ENCODE data around the gene ZSCAN5A. TPM values are rescaled to one million over a fixed set of nuclear protein-coding genes. Genes with fewer than 3 reads are reported as not detected.
"Not testable (repeated sequence)": the region's sequence is repeated elsewhere in the genome, so short reads cannot be mapped to it uniquely, and the experiment has no call there.

ZSCAN5A gene
- polyA plus RNA-seq, 3 donors, result 10.2 to 14.1 (median 12.0) TPM

DNA sequence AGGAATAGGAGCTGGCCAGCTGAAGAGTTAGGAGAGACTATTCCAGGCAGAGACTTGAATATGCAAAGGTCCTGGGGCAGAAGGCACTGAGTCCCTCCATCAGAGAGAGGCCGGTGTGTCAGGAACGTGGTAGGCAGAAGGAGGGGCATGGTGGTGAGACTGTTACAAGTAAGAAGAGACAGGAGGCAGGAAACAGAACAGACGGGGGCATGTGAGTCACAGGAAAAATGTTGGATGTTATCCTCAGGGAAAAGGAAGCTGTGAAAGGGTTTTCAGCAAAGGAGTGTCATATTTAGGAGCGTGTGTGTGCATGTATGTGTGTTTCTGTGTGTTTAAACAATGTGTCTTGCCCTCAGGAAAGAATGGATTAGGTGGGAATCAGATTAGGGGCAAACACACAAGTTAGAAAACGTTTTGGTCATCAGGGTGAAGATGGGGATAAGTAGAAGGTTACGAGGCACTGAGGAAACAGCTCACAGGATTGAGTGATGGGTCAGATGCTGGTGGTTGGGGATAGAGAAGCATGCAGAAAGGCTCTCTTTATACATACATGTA lies 41.0 kb downstream of the ZSCAN5A start:
- no peak for DNase-seq (ENCODE audit: low read depth in 3 of 3, low spot score in 2 of 3)

DNA sequence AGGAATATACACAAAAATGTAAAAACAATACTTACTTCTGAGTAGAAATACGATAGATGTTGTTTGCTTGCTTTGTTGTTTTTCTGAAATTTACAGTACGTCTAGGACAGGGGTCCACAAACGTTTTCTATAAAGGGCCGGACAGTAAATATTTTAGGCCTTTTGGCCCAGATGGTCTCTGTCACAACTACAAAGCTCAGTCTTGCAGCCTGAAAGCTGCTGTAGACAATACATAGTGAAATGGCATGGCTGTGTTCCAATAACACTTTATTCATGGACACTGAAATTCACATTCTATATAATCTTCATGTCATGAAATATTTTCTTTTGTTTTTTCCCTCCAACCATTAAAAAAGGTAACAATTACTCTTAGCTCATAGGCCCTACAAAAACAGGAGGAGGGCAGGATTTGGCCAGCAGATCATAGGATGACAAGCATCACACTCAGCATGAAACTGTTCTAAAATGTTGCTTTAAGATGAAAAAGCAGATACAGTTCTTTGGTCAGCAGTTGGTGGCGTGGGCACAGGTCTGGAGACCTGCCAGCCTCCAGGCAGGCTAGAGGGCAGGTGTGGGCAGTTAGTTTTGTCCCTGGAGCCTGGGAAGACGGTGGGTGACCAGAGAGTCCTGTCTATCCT lies 42.4 kb downstream of the ZSCAN5A start, which contains the start of gene EDDM13:
Gene EDDM13, plus strand, starts transcription at position 588 of the 638 bp plus-strand sequence. CDS start 87 bp downstream, outside the sequence.
- no peak for DNase-seq (ENCODE audit: low read depth in 3 of 3, low spot score in 2 of 3)

DNA sequence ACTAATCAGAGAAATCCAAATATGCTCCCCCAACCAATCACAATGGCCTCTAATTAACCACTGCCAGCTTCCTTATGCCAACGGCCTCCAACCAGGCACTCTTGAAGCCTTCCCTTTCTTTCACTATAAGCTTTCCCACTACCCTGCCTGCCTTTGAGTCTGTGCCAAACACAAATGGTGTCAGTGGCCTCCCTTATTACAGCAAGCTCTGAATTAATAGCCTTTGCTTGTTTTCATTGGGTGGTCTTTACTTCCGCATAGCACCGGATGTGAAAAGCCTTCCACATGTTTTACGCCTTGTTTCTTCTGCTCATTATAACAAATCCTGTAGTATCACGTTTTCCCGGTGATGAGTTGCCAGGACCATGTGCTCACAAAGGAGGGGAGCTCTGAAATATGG lies 43.5 kb downstream of the ZSCAN5A start:
- DNase-seq (ENCODE audit: low read depth in 3 of 3, low spot score in 2 of 3), result no peak

DNA sequence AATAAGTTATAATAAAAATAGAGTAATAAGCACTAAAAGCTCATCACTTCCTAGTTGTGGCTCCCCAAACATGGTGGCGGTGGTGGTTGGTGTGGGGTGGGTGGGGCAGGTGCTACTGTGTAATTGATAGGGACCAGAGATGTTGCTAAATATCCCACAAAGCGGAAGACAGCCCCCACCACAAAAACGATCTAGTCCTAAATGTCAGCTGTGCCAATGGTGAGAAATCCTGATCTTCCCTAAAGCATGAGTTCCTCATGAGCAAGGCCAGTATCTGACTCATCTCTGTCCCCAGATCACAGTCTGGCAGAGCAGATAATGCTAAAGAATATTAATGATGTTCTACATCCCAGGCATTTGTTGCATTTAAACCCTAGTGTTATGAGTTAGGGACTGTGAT lies 44.0 kb downstream of the ZSCAN5A start:
- no peak for DNase-seq (ENCODE audit: low read depth in 3 of 3, low spot score in 2 of 3)

DNA sequence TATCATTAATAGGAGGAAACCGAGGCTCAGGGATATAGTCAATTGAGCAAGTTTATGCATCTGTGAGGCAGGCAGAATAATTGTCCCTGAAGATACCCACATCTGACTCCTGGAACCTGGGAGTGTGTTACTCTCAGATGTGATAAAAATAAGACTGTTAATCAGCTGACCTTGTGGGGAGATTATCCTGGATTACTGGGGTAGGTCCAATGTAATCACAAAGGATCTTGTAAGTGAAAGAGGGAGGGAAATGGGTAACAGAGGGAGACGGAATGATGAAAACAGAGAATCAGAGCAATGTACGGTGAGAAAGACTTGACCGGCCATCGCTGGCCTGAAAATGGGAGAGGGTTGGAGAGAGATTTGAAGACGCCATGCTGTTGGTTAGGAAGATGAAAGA lies 45.3 kb downstream of the ZSCAN5A start:
- DNase-seq (ENCODE audit: low read depth in 3 of 3, low spot score in 2 of 3), result no peak

DNA sequence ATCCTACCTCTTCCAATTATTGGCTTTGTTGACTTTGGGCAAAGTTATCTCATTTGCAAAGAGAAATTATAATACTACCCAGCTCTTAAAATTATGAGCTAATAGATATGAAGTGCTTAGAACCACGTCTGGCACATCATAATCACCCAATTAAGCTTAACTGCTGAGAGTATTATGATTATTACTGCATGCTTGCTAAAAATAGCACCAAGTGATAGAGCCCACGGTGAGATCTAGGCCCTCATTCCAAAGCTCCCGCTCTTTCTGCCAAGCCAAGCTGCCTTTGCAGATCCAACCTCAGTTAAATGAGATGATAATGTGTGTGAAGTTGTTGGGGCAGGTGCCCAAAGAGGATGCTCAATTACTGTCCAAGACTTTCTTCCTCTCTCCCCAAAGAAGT lies 48.6 kb downstream of the ZSCAN5A start:
- DNase-seq (ENCODE audit: low read depth in 3 of 3, low spot score in 2 of 3), result no peak

DNA sequence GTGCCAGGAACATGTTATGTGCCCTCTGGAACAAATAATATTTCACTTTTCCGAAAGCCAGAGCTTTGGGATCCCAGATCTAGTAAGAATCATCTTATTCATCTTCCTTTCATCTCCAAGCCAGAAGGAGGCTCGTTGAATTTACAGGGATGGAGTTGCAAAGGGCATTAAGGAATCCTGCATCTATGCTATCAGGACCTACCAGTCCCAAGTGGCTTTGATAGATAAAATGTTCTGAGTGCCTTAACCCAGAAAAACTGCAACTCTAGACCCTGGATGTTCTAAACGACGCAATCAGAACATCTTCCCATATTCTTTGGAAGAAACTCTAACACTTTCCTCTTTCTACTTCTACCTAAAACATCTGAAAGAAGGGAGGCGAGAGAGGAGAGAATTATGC lies 51.3 kb downstream of the ZSCAN5A start:
- no peak for DNase-seq (ENCODE audit: low read depth in 3 of 3, low spot score in 2 of 3)

DNA sequence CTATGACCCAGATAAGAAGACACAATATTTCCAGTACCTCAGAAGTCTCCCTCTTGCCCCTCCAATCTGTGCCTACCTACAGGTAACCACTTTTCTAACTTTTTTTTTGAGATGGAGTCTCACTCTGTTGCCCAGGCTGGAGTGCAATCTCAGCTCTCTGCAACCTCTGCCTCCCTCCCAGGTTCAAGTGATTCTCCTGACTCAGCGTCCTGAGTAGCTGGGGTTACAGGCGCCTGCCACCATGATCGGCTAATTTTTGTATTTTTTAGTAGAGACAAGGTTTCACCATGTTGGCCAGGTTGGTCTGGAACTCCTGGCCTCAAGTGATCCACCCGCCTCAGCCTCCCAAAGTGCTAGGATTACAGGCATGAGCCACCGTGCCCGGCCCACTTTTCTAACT lies 52.7 kb downstream of the ZSCAN5A start:
- DNase-seq (ENCODE audit: low read depth in 3 of 3, low spot score in 2 of 3), result not testable (repeated sequence)

DNA sequence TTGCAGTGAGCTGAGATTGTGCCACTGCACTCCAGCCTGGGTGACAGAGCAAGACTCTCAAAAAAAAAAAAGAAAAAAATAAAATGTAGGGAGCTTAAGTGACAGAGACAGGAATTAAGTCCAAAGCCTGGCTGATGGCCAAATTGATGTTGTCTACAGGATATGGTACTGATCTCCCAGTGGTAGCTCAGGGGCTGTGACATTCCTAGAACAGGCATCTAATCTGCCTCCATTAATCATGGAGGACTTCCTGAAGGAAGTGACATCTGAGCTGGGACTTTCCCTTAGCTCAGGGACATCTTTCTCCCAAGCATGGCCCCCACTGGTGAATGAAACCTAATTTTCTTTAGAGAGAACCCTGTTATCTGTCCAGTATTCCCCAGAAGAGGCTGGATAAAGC lies 53.5 kb downstream of the ZSCAN5A start:
- no peak for DNase-seq (ENCODE audit: low read depth in 3 of 3, low spot score in 2 of 3)

DNA sequence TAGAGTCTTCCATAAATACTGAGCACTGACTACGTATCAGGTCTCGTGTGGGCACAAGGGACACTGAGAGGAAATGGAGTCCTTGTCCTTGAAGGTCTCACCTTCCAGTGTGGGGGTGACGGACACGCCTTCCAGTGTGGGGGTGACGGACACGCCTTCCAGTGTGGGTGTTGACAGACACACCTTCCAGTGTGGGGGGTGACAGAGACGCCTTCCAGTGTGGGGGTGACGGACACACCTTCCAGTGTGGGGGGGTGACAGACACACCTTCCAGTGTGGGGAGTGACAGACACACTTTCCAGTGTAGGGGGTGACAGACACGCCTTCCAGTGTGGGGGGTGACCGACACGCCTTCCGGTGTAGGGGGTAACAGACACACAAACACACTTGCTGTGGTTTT lies 56.4 kb downstream of the ZSCAN5A start:
- no peak for DNase-seq (ENCODE audit: low read depth in 3 of 3, low spot score in 2 of 3)

DNA sequence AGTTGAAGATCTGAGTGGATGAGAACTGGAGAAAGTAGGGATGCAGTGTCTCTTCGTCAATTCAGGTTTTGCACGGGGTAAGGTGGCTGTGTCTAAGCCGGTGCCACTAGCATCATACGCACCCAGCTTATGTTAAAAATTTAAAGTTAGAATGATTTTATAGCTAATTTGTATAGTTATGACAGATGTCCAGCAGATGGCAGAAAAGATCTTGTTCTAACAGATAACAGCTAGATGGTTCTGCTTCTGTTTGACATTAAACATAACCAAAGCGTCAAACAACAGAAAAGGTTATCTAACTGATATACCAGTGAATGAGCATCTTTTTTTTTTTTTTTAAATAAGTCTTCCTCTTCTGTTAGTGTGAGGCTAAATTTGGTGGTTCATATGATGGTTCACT lies 60.9 kb downstream of the ZSCAN5A start:
- DNase-seq (ENCODE audit: low read depth in 3 of 3, low spot score in 2 of 3), result peak in 2 of 3 donors; percentile 33 to 41

DNA sequence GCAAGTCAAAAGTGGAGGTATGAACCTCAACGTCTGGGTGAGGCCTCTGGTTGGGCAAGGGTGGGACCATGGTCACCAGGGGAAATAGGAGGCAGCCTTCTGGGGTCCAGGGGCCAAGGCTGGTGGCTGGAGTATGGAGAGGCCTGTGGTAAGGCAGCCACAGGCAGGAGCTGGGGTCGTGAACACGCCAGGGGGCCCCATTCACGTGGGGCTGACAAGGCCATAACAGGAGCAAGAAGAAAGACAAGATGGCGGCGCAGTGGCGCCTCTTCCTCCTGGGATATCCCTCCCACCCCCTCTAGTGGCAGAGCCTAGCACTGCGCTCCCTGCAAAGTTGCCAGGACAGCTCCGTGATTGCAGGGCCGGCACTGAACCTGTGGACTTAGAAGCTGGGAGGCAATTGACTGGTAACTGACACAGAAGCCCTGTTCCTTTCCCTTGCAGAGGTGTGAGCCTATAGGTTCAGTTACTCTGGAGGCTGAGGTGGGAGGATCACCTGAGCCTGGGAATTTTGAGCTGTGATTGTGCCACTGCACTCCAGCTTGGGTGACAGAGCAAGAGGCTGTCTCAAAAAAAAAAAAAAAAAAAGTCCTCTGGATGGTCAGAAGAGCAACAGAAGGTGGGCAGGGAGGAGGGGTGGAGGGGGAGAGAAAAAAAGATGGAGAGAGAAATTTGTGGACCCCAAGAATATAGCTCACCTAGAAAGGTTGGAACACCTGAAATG lies 61.8 kb downstream of the ZSCAN5A start:
- DNase-seq (ENCODE audit: low read depth in 3 of 3, low spot score in 2 of 3), result peak in 1 of 3 donors; percentile 47

DNA sequence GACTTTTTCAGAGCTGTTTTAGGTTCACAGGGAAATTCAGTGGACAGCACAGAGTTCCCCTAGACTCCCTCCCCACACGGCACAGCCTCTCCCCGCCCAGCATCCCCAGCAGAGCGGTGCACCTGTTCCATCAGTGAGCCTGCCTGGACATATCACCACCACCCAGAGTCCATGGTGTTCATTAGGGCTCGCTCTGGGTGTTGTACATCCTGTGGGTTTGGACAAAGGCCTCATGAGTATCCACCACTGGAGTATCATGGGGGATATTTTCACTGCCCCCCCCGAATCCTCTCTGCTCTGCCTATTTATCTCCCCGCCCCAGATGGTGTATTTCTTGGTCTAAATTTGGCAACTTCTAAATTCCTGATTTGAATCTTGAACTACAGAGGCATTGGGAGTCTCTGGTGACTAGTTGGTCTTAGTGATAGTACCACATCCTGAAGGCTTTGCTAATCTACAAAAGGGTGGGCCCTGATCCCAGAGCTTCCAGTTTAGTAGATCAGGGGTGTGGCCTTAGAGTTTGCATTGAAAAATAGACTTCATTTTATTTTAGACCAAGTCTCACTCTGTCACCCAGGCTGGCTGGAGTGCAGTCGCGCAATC lies 65.8 kb downstream of the ZSCAN5A start:
- DNase-seq (ENCODE audit: low read depth in 3 of 3, low spot score in 2 of 3), result not testable (repeated sequence)

DNA sequence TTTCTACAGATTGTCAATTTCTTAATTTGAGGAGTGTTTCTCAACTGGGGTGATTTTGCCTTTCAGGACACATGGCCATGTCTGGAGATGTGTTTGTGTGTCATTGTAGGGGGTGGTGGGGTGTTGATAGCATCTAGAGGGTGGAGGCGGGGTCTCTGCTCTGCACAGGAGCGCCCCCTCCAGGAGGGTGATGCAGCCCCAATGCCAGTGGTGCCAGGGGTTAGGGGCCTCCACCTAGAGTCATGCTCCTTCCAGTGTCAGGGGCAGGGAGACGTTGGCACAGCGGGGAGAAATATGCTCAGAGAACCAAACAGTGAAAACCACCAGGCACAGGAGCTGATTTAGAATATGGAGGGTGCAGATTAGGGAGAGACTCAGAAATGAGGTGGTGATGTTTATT lies 68.9 kb downstream of the ZSCAN5A start:
- not testable (repeated sequence) for DNase-seq (ENCODE audit: low read depth in 3 of 3, low spot score in 2 of 3)

DNA sequence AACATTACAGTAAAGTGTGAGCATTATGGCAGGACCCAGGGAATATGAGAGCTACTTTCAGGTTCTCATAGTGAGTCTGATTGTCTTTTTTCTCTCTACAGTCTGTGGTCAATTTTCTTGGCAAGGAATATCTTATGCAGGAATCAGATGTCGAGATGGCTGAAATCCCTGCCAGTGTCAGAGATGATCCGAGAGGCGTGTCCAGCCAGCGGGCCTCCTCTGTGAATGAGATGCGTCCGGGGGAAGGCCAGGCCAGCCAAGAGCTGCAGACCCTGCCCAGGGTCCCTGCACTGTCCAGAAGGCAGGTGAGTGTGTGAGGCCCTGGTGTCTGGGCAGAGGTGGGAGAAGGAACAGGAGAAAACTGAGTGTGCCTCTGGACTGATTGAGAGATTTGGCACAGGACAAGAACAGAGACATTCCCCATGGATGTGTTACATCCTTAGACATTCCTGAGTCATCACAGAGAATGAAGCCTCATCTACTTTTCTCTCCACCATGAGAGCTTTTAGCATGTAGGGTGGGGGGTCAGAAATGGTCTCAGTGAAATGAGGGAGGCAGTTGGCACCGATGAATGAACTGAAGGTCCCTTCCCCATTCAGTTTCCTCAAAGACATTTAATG lies 69.4 kb downstream of the ZSCAN5A start:
- no peak for DNase-seq (ENCODE audit: low read depth in 3 of 3, low spot score in 2 of 3)

DNA sequence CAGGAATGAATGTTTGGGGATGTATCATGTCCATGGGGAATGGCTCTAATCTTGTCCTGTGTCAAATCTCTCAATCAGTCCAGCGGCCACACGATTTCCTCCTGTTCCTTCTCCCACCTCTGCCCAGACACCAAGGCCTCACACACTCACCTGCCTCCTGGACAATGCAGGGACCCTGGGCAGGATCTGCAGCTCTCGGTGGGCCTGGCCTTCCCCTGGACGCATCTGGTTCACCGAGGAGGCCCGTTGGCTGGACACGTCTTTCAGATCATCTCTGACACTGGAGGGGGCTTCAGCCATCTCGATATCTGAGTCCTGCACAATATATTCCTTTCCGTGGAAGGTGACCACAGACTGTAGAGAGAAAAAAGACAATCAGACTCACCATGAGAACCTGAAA lies 91.2 kb downstream of the ZSCAN5A start:
- no peak for DNase-seq (ENCODE audit: low read depth in 3 of 3, low spot score in 2 of 3)

DNA sequence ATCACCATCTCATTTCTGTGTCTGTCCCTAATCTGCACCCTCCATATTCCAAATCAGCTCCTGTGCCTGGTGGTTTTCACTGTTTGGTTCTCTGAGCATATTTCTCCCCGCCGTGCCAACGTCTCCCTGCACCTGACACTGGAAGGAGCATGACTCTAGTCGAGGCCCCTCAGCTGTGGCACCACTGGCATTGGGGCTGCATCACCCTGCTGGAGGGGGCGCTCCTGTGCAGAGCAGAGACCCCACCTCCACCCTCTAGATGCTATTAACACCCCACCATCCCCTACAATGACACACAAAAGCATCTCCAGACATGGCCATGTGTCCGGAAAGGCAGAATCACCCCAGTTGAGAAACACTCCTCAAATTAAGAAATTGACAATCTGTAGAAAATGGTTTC lies 91.7 kb downstream of the ZSCAN5A start:
- no peak for DNase-seq (ENCODE audit: low read depth in 3 of 3, low spot score in 2 of 3)

DNA sequence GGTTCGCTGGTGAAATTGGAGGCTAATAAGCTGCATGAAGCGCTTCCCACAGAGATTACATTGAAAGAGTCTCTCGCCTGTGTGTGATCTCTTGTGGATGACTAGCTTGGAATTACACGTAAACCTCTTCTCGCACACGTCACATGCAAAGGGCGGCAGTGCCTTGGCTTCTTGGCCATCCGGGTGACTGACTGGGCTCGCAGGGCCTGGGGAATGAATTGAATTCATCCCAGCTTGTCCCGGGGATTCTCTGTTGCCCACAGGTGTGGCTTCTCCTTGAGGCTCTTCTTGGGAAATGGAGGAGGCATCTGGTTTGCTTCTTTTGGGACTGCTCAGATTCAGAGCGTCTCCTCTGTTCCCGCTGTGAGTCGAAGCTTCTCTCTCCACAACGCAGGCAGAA lies 92.8 kb downstream of the ZSCAN5A start:
- DNase-seq (ENCODE audit: low read depth in 3 of 3, low spot score in 2 of 3), result no peak

DNA sequence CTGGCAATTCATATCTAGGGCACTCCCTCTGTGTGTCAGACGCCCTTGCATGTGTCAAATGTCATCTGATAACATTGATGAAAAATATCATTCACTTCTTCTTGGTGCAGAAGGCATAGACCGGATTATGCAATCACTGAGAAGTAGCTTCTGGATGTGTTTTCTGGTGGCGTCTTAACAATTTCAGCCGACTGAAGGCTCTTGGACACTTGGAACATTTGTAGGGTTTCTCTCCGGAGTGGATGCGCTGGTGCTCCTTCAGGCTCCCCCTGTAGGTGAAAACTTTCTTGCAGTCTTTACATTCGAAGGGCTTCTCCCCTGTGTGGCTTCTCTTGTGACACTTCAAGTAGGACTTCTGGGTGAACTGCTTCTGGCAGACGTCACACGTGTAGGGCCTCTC lies 93.2 kb downstream of the ZSCAN5A start:
- not testable (repeated sequence) for DNase-seq (ENCODE audit: low read depth in 3 of 3, low spot score in 2 of 3)

DNA sequence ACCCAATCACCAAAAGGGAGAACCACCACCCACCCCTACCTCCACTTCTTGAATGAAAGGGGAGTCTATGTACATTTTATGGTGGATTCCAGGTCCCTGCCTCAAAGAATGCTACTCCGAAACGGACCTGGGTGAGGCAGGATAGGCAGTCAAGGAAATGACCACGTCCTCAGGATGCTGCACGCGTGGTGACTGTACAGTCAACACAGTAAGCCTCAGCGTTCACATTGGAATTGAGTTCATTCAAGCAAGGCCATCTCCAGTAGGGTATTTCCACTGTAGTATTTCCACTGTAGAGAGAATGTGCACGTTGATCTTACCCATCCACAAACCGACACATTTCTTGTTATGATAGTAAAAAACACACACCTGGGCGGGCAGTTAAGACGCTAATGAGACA lies 95.7 kb downstream of the ZSCAN5A start:
- DNase-seq (ENCODE audit: low read depth in 3 of 3, low spot score in 2 of 3), result no peak
